GM12891 (cell line): ENCODE data around the gene CT55.

Source experiments
- POLR2AphosphoS5 ChIP-seq: IDR thresholded peaks from 2 replicates; pipeline ENCODE4 v1.6.1; 2011; ENCODE audit warnings: low read depth, low read length, control low read depth
- SPI1 ChIP-seq: IDR thresholded peaks from 2 replicates; pipeline ENCODE4 v1.6.1; 2011; ENCODE audit warnings: low read depth, low read length, control low read depth

- TF ChIP-seq POLR2AphosphoS5, result no peak
- no peak for TF ChIP-seq SPI1
Measured at GRCh38 chrX:135168486-135168885, 2.7 kb downstream of the CT55 start.
